HCT116 (cell line): ENCODE data around the gene ZNF493. TPM values are rescaled to one million over a fixed set of nuclear protein-coding genes. Genes with fewer than 3 reads are reported as not detected.

Experiments used
- ATAC-seq: fragments of 200-7000 bp; cut with Tn5 transposase; 2 replicates; pipeline ENCODE4 v1.9.1; 2020; ENCODE audit warnings: mild to moderate bottlenecking, moderate library complexity
- BruUV-seq: library from RNA; stranded (reverse); fragments of 400-500 nt; replicated peaks from 2 replicates; lab custom pipeline; 2021; lab: Mats Ljungman, UMichigan
- CTCF ChIA-PET: fragments of 300-600 bp; sonication (Branson Sonifier 250); formaldehyde crosslinking; loops from one replicate; lab custom pipeline; 2021; ENCODE audit warnings: antibody characterized with exemption; lab: Charles Lee
- POLR2A ChIA-PET: fragments of 300-600, 350-600 bp; sonication (Branson Sonifier 250); formaldehyde crosslinking; loops from one replicate; lab custom pipeline; 2021; ENCODE audit warnings: antibody characterized with exemption; lab: Charles Lee
- RAD21 ChIA-PET, 2 experiments: fragments of 300-600 bp; sonication (Branson Sonifier 250); formaldehyde crosslinking; loops; one replicate each; lab custom pipeline; 2023; ENCODE audit warnings: low total read pairs in 2 of 2; ENCODE audit not compliant: uncharacterized antibody in 2 of 2, unreplicated experiment in 2 of 2, low non-redundant PET in 1 of 2; lab: Charles Lee
- DNase-seq: peaks from one replicate; pipeline ENCODE4 v3.0.0-alpha.2; 2010; ENCODE audit warnings: low read depth, low spot score
- H2AFZ ChIP-seq: fragments of 200-600 bp; shearing (Covaris generic), sonication (generic); 2 replicates; pipeline ENCODE4 v1.6.1; 2017; ENCODE audit warnings: low read depth, mixed run types, mixed read lengths, antibody characterized with exemption, low read length; ENCODE audit not compliant: poor library complexity, severe bottlenecking
- H3K27ac ChIP-seq: 2 replicates; pipeline ENCODE4 v1.5.1; 2012; ENCODE audit warnings: low read depth, low read length
- H3K27me3 ChIP-seq: fragments of 200-600 bp; sonication (generic); 2 replicates; pipeline ENCODE4 v1.6.1; 2016; ENCODE audit warnings: mixed run types, low read length, mixed read lengths; ENCODE audit not compliant: insufficient read depth
- H3K36me3 ChIP-seq, 2 experiments: fragments of 200-500 bp in 1 of 2; fragments of 200-600 bp in 1 of 2; sonication (Bioruptor generic) in 1 of 2; sonication (generic) in 1 of 2; 2 replicates each; pipeline versions ENCODE4 v1.5.1 to v1.6.1; 2014 to 2016; ENCODE audit warnings: low read length in 2 of 2, inconsistent platforms in 1 of 2, mixed read lengths in 1 of 2, mixed run types in 1 of 2; ENCODE audit not compliant: insufficient read depth in 2 of 2, control insufficient read depth in 1 of 2
- H3K4me1 ChIP-seq, 2 experiments: fragments of 200-600 bp in 1 of 2; sonication (generic) in 1 of 2; 2 replicates each; pipeline versions ENCODE4 v1.5.1 to v1.6.1; 2012 to 2017; ENCODE audit warnings: low read length in 2 of 2, inconsistent platforms in 1 of 2, mild to moderate bottlenecking in 1 of 2, mixed read lengths in 1 of 2, mixed run types in 1 of 2, moderate library complexity in 1 of 2; ENCODE audit not compliant: insufficient read depth in 2 of 2, control insufficient read depth in 1 of 2
- H3K4me2 ChIP-seq: fragments of 200-600 bp; sonication (generic); 2 replicates; pipeline ENCODE4 v1.6.1; 2017; ENCODE audit warnings: mixed run types, low read length, mixed read lengths
- H3K4me3 ChIP-seq, 2 experiments: fragments of 200-600 bp in 1 of 2; sonication (generic) in 1 of 2; replicated peaks in 1 of 2; 2 replicates each; pipeline ENCODE4 v1.5.1; 2011 to 2016; ENCODE audit warnings: low read length in 2 of 2, control low read depth in 1 of 2, low read depth in 1 of 2, mild to moderate bottlenecking in 1 of 2, mixed read lengths in 1 of 2, mixed run types in 1 of 2
- H3K79me2 ChIP-seq: fragments of 200-600 bp; sonication (generic); 2 replicates; pipeline ENCODE4 v1.6.1; 2017; ENCODE audit warnings: mild to moderate bottlenecking, mixed run types, low read length, moderate library complexity, mixed read lengths; ENCODE audit not compliant: insufficient read depth
- H3K9ac ChIP-seq: fragments of 200-600 bp; sonication (generic); 2 replicates; pipeline ENCODE4 v1.6.1; 2016; ENCODE audit warnings: low read length, mixed read lengths
- H3K9me2 ChIP-seq: fragments of 200-600 bp; sonication (generic), shearing (Covaris generic); 2 replicates; pipeline ENCODE4 v1.6.1; 2017; ENCODE audit warnings: mixed run types, mild to moderate bottlenecking, moderate library complexity; ENCODE audit not compliant: insufficient read depth
- H3K9me3 ChIP-seq, 2 experiments: fragments of 200-500 bp in 1 of 2; fragments of 200-600 bp in 1 of 2; sonication (Bioruptor generic) in 1 of 2; sonication (generic) in 1 of 2; 2 replicates each; pipeline ENCODE4 v1.6.1; 2014 to 2017; ENCODE audit warnings: low read length in 2 of 2, mixed read lengths in 2 of 2, inconsistent platforms in 1 of 2, low read depth in 1 of 2, mild to moderate bottlenecking in 1 of 2, mixed run types in 1 of 2, moderate library complexity in 1 of 2; ENCODE audit not compliant: control insufficient read depth in 1 of 2, insufficient read depth in 1 of 2
- H4K20me1 ChIP-seq: fragments of 200-600 bp; sonication (generic), shearing (Covaris generic); 2 replicates; pipeline ENCODE4 v1.6.1; 2017; ENCODE audit warnings: mixed run types, mild to moderate bottlenecking, moderate library complexity; ENCODE audit not compliant: insufficient read depth
- ATF3 ChIP-seq: IDR thresholded peaks from 2 replicates; pipeline ENCODE4 v1.6.1; 2012
- CTCF ChIP-seq, 3 experiments: fragments of 200-600 bp in 1 of 3; sonication (generic) in 1 of 3; IDR thresholded peaks in 2 of 3; conservative IDR thresholded peaks in 1 of 3; 2 replicates each; pipeline ENCODE4 v1.5.1; 2012 to 2017; ENCODE audit warnings: low read depth in 2 of 3, low read length in 2 of 3, antibody characterized with exemption in 1 of 3, borderline replicate concordance in 1 of 3, control low read depth in 1 of 3, mild to moderate bottlenecking in 1 of 3, mixed read lengths in 1 of 3, mixed run types in 1 of 3, moderate library complexity in 1 of 3; ENCODE audit not compliant: insufficient read depth in 1 of 3
- EGR1 ChIP-seq: IDR thresholded peaks from 2 replicates; pipeline ENCODE4 v1.6.1; 2012; ENCODE audit warnings: low read depth
- ELF1 ChIP-seq: IDR thresholded peaks from 2 replicates; pipeline ENCODE4 v1.6.1; 2012; ENCODE audit warnings: low read depth, borderline replicate concordance
- EZH2 ChIP-seq: fragments of 200-600 bp; sonication (generic); IDR thresholded peaks from 2 replicates; pipeline ENCODE4 v1.6.1; 2017; ENCODE audit warnings: antibody characterized with exemption, mixed run types
- REST ChIP-seq: IDR thresholded peaks from 2 replicates; pipeline ENCODE4 v1.6.1; 2012; ENCODE audit warnings: low read depth
- SIN3A ChIP-seq: IDR thresholded peaks from 2 replicates; pipeline ENCODE4 v1.6.1; 2012; ENCODE audit warnings: low read depth
- YY1 ChIP-seq: IDR thresholded peaks from 2 replicates; pipeline ENCODE4 v1.6.1; 2011; ENCODE audit warnings: low read length, low read depth, moderate library complexity, mild to moderate bottlenecking; ENCODE audit not compliant: insufficient replicate concordance; ENCODE audit errors: extremely low read depth
- ZBTB33 ChIP-seq: IDR thresholded peaks from 2 replicates; pipeline ENCODE4 v1.6.1; 2011; ENCODE audit warnings: mild to moderate bottlenecking, low read length, moderate library complexity; ENCODE audit not compliant: insufficient replicate concordance; ENCODE audit errors: extremely low read depth
- ZFX ChIP-seq: fragments of 450-650 bp; IDR thresholded peaks from 2 replicates; pipeline ENCODE4 v1.6.1; 2017
- intact Hi-C: fragments of 100-400 bp; cut with micrococcal nuclease; formaldehyde crosslinking; loops from 2 replicates; pipeline ENCODE4 v1.10.0; 2022
- total RNA-seq: library from RNA; stranded (reverse); gene quantifications from one replicate; pipeline ENCODE4 v1.2.1, GENCODE V29; 2021; ENCODE audit not compliant: unreplicated experiment

ZNF493 gene
- total RNA-seq, 1 experiment from 2014 or later: 2.2 TPM

GRCh38 chr19:21460686-21461085 is 63.8 kb downstream of the ZNF493 start:
- BruUV-seq: no TSS peak
- Histone ChIP-seq H3K9me3 (peaks cover 0 to 3% of the 10 kb centered on the region in 2 experiments; a peak in 2 of 4 replicates), H3K79me2 (no peaks in the 10 kb centered on the region), H3K27ac (no peak overlapping the region), H3K9me2 (no peaks in the 10 kb centered on the region), H2AFZ (no peak overlapping the region), H3K27me3 (no peaks in the 10 kb centered on the region), H3K4me1 (no peaks in the 10 kb centered on the region), H4K20me1 (no peaks in the 10 kb centered on the region), H3K36me3 (no peaks in the 10 kb centered on the region), H3K4me3 (no peak overlapping the region), H3K4me2 (no peak overlapping the region), H3K9ac (no peak overlapping the region)
- DNase-seq (no peak), ATAC-seq (no peak)
- intact Hi-C loops: no loop called here
- ChIA-PET RAD21 (no interaction called here), POLR2A (no interaction called here), CTCF (no interaction called here)
- no peak for TF ChIP-seq YY1
- TF ChIP-seq EZH2: no peak
- TF ChIP-seq SIN3A: no peak
- no peak for TF ChIP-seq EGR1
- no peak for TF ChIP-seq ELF1
- no peak for TF ChIP-seq REST
- no peak for TF ChIP-seq ZBTB33
- TF ChIP-seq ZFX: no peak
- no peak for TF ChIP-seq ATF3
- no peak for TF ChIP-seq CTCF (IDR thresholded peaks at IDR 0.05 in 2 of 3, conservative IDR thresholded peaks at IDR 0.05 in 1 of 3; ENCODE audit: borderline replicate concordance in 1 of 3, insufficient read depth in 1 of 3, low read depth in 2 of 3, low read length in 2 of 3)
